ENCODE data around the gene SLC1A6.

GRCh38 chr19:15028490-15028889, 48.8 kb upstream of the SLC1A6 start:
- TF ChIP-seq CTCF (IDR thresholded peaks at IDR 0.05 in 4 of 5, conservative IDR thresholded peaks at IDR 0.05 in 1 of 5), result no peak
- TF ChIP-seq POLR2A (IDR thresholded peaks at IDR 0.05), result no peak
